Stomach smooth muscle (tissue), 2 donors: ENCODE measurements around the gene TXNRD1.
A peak's percentile ranks its signal among the peaks of the same experiment; 100 is the strongest.
"Not testable (repeated sequence)": the region's sequence is repeated elsewhere in the genome, so short reads cannot be mapped to it uniquely, and the experiment has no call there.

ENCODE experiments used
- H3K27ac ChIP-seq: one replicate; pipeline ENCODE4 v1.7.0; 2013; ENCODE audit warnings: mild to moderate bottlenecking, low read length, inconsistent platforms
- H3K27me3 ChIP-seq, 2 donors: one replicate each; pipeline ENCODE4 v1.7.0; 2013; ENCODE audit warnings: low read length in 2 of 2; ENCODE audit not compliant: insufficient read depth in 2 of 2, control insufficient read depth in 1 of 2
- H3K36me3 ChIP-seq, 2 donors: one replicate each; pipeline ENCODE4 v1.7.0; 2013; ENCODE audit warnings: low read length in 2 of 2; ENCODE audit not compliant: control insufficient read depth in 2 of 2, insufficient read depth in 2 of 2
- H3K4me1 ChIP-seq: one replicate; pipeline ENCODE4 v1.7.0; 2013; ENCODE audit warnings: low read length; ENCODE audit not compliant: control insufficient read depth, insufficient read depth
- H3K4me3 ChIP-seq, 2 donors: one replicate each; pipeline ENCODE4 v1.7.0; 2013; ENCODE audit warnings: low read length in 2 of 2
- H3K9ac ChIP-seq, 2 donors: one replicate each; pipeline ENCODE4 v1.7.0; 2013; ENCODE audit warnings: low read length in 2 of 2, mild to moderate bottlenecking in 1 of 2
- H3K9me3 ChIP-seq, 2 donors: one replicate each; pipeline ENCODE4 v1.7.0; 2013; ENCODE audit warnings: low read length in 2 of 2; ENCODE audit not compliant: control insufficient read depth in 2 of 2
- donor health status: healthy.
- donor health status: Pancreatic carcinoma.

TXNRD1 gene

DNA sequence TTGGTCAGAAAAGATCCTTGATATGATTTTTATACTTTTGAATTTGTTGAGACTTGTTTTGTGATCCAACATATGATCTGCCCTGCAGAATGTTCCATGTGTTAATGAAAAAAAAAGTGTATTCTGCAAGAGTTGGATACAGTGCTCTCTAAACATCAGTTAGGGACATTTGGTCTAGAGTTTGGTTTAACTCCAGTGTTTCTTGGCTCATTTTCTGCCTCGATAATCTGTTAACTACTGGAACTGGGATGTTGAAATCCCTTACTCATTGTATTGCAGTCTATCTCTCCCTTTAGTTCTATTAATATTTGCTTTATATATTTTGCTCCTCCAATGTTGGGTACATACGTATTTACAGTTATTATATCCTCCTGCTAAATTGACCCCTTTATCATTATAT is 18.3 kb upstream of the TXNRD1 start:
- no peak overlapping the region for H3K27ac ChIP-seq
- H3K36me3 ChIP-seq: no peaks in the 10 kb centered on the region

GRCh38 chr12:104199964-104200363 is 15.6 kb upstream of the TXNRD1 start:
- Histone ChIP-seq H3K27me3 (no peaks in the 10 kb centered on the region), H3K27ac (no peak overlapping the region), H3K36me3 (no peaks in the 10 kb centered on the region), H3K4me3 (no peak overlapping the region), H3K9ac (no peak overlapping the region), H3K4me1 (no peaks in the 10 kb centered on the region), H3K9me3 (no peaks in the 10 kb centered on the region)

More for the DNA sequence above, 18.3 kb upstream of the TXNRD1 start:
- no peak overlapping the region for H3K4me3 ChIP-seq
- no peaks in the 10 kb centered on the region for H3K4me1 ChIP-seq
- no peaks in the 10 kb centered on the region for H3K9me3 ChIP-seq
- no peak overlapping the region for H3K9ac ChIP-seq
- H3K27me3 ChIP-seq: no peaks in the 10 kb centered on the region

DNA sequence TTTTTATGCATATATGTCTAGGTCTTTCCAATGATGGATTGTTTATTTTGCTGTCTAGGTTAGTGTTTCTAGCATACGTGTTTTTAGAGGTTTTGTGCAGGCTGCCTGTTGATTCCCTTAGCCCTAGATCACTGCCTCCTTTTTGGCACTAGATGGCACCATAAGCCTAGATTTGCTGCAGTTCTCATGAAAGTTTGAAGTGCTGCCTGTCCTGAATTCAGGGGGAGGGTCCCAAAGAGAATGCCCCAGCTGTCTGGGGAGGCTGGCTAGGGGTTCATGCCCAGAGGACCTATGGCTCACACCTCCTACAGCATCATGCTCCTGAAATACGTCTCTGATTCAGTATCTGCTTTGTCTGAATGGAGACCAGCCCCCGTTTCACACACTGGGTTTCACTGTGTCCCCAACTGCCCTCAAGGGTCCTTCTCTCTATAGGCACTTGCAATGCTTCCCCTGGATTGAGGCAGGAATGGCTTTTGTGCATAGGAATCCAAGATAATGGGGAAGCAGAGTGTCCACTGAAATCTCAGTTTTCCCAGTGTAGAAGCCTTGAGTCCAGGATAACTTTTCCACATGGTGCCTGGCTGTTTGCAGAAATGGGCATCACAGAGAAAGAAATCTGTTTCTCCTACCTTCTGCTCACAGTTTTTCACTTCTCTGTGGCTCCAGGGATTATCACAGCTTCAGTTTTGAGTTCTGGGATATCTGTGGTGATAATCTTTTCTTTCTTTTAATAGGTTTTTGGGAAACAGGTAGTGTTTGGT is 14.2 kb upstream of the TXNRD1 start:
- no peaks in the 10 kb centered on the region for H3K36me3 ChIP-seq
- H3K27me3 ChIP-seq: no peaks in the 10 kb centered on the region
- no peaks in the 10 kb centered on the region for H3K9me3 ChIP-seq
- H3K4me3 ChIP-seq: peak overlapping the region in 1 of 2 donors; percentile 8
- H3K9ac ChIP-seq: peak overlapping the region in 1 of 2 donors; percentile 21
- H3K27ac ChIP-seq: no peak overlapping the region
- H3K4me1 ChIP-seq: no peaks in the 10 kb centered on the region

- H3K27me3 ChIP-seq: no peaks in the 10 kb centered on the region
- H3K4me3 ChIP-seq: no peak overlapping the region
- no peaks in the 10 kb centered on the region for H3K36me3 ChIP-seq
- H3K27ac ChIP-seq: no peak overlapping the region
- no peaks in the 10 kb centered on the region for H3K9me3 ChIP-seq
- no peak overlapping the region for H3K9ac ChIP-seq
- H3K4me1 ChIP-seq: no peaks in the 10 kb centered on the region
Measured at GRCh38 chr12:104204690-104205480, 10.7 kb upstream of the TXNRD1 start.

GRCh38 chr12:104207416-104208205 is 8.0 kb upstream of the TXNRD1 start:
- Histone ChIP-seq H3K4me3 (no peak overlapping the region), H3K9me3 (no peaks in the 10 kb centered on the region), H3K9ac (no peak overlapping the region), H3K27me3 (no peaks in the 10 kb centered on the region), H3K4me1 (no peaks in the 10 kb centered on the region), H3K36me3 (no peaks in the 10 kb centered on the region), H3K27ac (no peak overlapping the region)

GRCh38 chr12:104212516-104212915 is 3.1 kb upstream of the TXNRD1 start:
- Histone ChIP-seq H3K4me1 (peaks cover 10% of the 10 kb centered on the region), H3K27me3 (no peaks in the 10 kb centered on the region), H3K27ac (no peak overlapping the region), H3K9ac (no peak overlapping the region), H3K36me3 (no peaks in the 10 kb centered on the region), H3K9me3 (no peaks in the 10 kb centered on the region), H3K4me3 (no peak overlapping the region)

- no peak overlapping the region for H3K4me3 ChIP-seq
- H3K36me3 ChIP-seq: no peaks in the 10 kb centered on the region
- no peaks in the 10 kb centered on the region for H3K27me3 ChIP-seq
- H3K27ac ChIP-seq: no peak overlapping the region
- no peak overlapping the region for H3K9ac ChIP-seq
- H3K9me3 ChIP-seq: no peaks in the 10 kb centered on the region
- peaks cover 10% of the 10 kb centered on the region for H3K4me1 ChIP-seq
Measured at GRCh38 chr12:104213952-104214351, 1.6 kb upstream of the TXNRD1 start.

GRCh38 chr12:104216521-104216924 is 944 bp downstream of the TXNRD1 start:
- Histone ChIP-seq H3K9me3 (no peaks in the 10 kb centered on the region), H3K27me3 (no peaks in the 10 kb centered on the region), H3K36me3 (no peaks in the 10 kb centered on the region), H3K4me1 (peaks cover 15% of the 10 kb centered on the region), H3K9ac (peak overlapping the region; percentile 82 to 85), H3K4me3 (peak overlapping the region; percentile 77 to 82), H3K27ac (peak overlapping the region; percentile 69)

- H3K4me1 ChIP-seq: peaks cover 15% of the 10 kb centered on the region
- H3K27me3 ChIP-seq, H3K36me3 ChIP-seq, H3K9ac ChIP-seq, H3K4me3 ChIP-seq, H3K9me3 ChIP-seq: not testable (repeated sequence)
- H3K27ac ChIP-seq: peak overlapping the region; percentile 53
Measured at GRCh38 chr12:104218506-104218905, 2.9 kb downstream of the TXNRD1 start.

- no peak overlapping the region for H3K4me3 ChIP-seq
- no peaks in the 10 kb centered on the region for H3K27me3 ChIP-seq
- no peaks in the 10 kb centered on the region for H3K36me3 ChIP-seq
- no peaks in the 10 kb centered on the region for H3K9me3 ChIP-seq
- H3K27ac ChIP-seq: peak overlapping the region; percentile 53
- no peak overlapping the region for H3K9ac ChIP-seq
- peaks cover 15% of the 10 kb centered on the region for H3K4me1 ChIP-seq
Measured at GRCh38 chr12:104218935-104219334, 3.4 kb downstream of the TXNRD1 start.
